ENCODE measurements around the gene DIP2B.

Gene DIP2B

GRCh38 chr12:50749459-50749882 lies 244.7 kb downstream of the DIP2B start:
- Histone ChIP-seq H3K9me3 (ENCODE audit: control insufficient read depth, low read length) (no peaks in the 10 kb centered on the region), H3K27ac (no peak overlapping the region), H3K4me3 (ENCODE audit: low read depth, low read length) (no peak overlapping the region), H3K9ac (no peak overlapping the region), H2AFZ (no peak overlapping the region), H3K79me2 (no peaks in the 10 kb centered on the region), H3K4me2 (ENCODE audit: low read length) (no peak overlapping the region), H3K36me3 (ENCODE audit: control insufficient read depth, insufficient read depth, low read length) (no peaks in the 10 kb centered on the region), H3K27me3 (ENCODE audit: control insufficient read depth, insufficient read depth, low read length) (no peaks in the 10 kb centered on the region), H3K4me1 (no peaks in the 10 kb centered on the region)
- no peak for TF ChIP-seq CTCF (IDR thresholded peaks at IDR 0.05)

- no peak overlapping the region for H3K9ac ChIP-seq
- no peak for TF ChIP-seq CTCF (IDR thresholded peaks at IDR 0.05)
- no peaks in the 10 kb centered on the region for H3K4me1 ChIP-seq
- no peak overlapping the region for H3K27ac ChIP-seq
- H2AFZ ChIP-seq = no peak overlapping the region
- no peaks in the 10 kb centered on the region for H3K27me3 ChIP-seq (ENCODE audit: control insufficient read depth, insufficient read depth, low read length)
- no peak overlapping the region for H3K4me2 ChIP-seq (ENCODE audit: low read length)
- no peaks in the 10 kb centered on the region for H3K79me2 ChIP-seq
- no peaks in the 10 kb centered on the region for H3K9me3 ChIP-seq (ENCODE audit: control insufficient read depth, low read length)
- H3K4me3 ChIP-seq (ENCODE audit: low read depth, low read length) = no peak overlapping the region
- no peaks in the 10 kb centered on the region for H3K36me3 ChIP-seq (ENCODE audit: control insufficient read depth, insufficient read depth, low read length)
Measured at GRCh38 chr12:50750366-50750765, 245.6 kb downstream of the DIP2B start.

GRCh38 chr12:50751948-50752721 lies 247.3 kb downstream of the DIP2B start:
- no peak overlapping the region for H2AFZ ChIP-seq
- H3K4me3 ChIP-seq (ENCODE audit: low read depth, low read length) = no peak overlapping the region
- H3K9me3 ChIP-seq (ENCODE audit: control insufficient read depth, low read length) = no peaks in the 10 kb centered on the region
- H3K27ac ChIP-seq = no peak overlapping the region
- no peaks in the 10 kb centered on the region for H3K79me2 ChIP-seq
- no peaks in the 10 kb centered on the region for H3K4me1 ChIP-seq
- H3K4me2 ChIP-seq (ENCODE audit: low read length) = no peak overlapping the region
- TF ChIP-seq CTCF (IDR thresholded peaks at IDR 0.05) = no peak
- H3K27me3 ChIP-seq (ENCODE audit: control insufficient read depth, insufficient read depth, low read length) = no peaks in the 10 kb centered on the region
- H3K9ac ChIP-seq = no peak overlapping the region
- H3K36me3 ChIP-seq (ENCODE audit: control insufficient read depth, insufficient read depth, low read length) = no peaks in the 10 kb centered on the region

GRCh38 chr12:50753232-50753769 lies 248.5 kb downstream of the DIP2B start:
- TF ChIP-seq CTCF (IDR thresholded peaks at IDR 0.05) = no peak
- Histone ChIP-seq H3K9ac (no peak overlapping the region), H3K9me3 (ENCODE audit: control insufficient read depth, low read length) (no peaks in the 10 kb centered on the region), H3K4me3 (ENCODE audit: low read depth, low read length) (no peak overlapping the region), H3K27ac (no peak overlapping the region), H3K4me2 (ENCODE audit: low read length) (no peak overlapping the region), H3K79me2 (no peaks in the 10 kb centered on the region), H3K27me3 (ENCODE audit: control insufficient read depth, insufficient read depth, low read length) (no peaks in the 10 kb centered on the region), H2AFZ (no peak overlapping the region), H3K4me1 (no peaks in the 10 kb centered on the region), H3K36me3 (ENCODE audit: control insufficient read depth, insufficient read depth, low read length) (no peaks in the 10 kb centered on the region)

Data from parathyroid adenoma (tissue), 2 donors.